GM23338 (cell line): Measurements from ENCODE around the gene PPIF. TPM values are rescaled to one million over a fixed set of nuclear protein-coding genes. Genes with fewer than 3 reads are reported as not detected.
A peak's percentile ranks its signal among the peaks of the same experiment; 100 is the strongest.

ENCODE experiments used
- ATAC-seq: fragments of 200-7000 bp; cut with Tn5 transposase; 3 replicates; pipeline ENCODE4 v1.9.1; 2020
- DNase-seq: peaks from one replicate; pipeline ENCODE4 v3.0.0-alpha.2; 2015; ENCODE audit warnings: low spot score
- H2AFZ ChIP-seq: fragments of 200-600 bp; sonication (generic); 2 replicates; pipeline ENCODE4 v1.8.0; 2016; ENCODE audit warnings: antibody characterized with exemption, mild to moderate bottlenecking, moderate library complexity
- H3F3A ChIP-seq: fragments of 200-600 bp; sonication (generic); replicated peaks from 2 replicates; pipeline ENCODE4 v1.8.0; 2017; ENCODE audit warnings: antibody characterized with exemption, mixed run types, low read depth
- H3K27ac ChIP-seq: fragments of 200-600 bp; sonication (generic); 2 replicates; pipeline ENCODE4 v1.6.1; 2016; ENCODE audit warnings: low read depth
- H3K27me3 ChIP-seq: fragments of 200-600 bp; sonication (generic); 2 replicates; pipeline ENCODE4 v1.8.0; 2016; ENCODE audit warnings: mild to moderate bottlenecking, mixed run types, moderate library complexity; ENCODE audit not compliant: insufficient read depth
- H3K36me3 ChIP-seq: fragments of 200-600 bp; sonication (generic); 2 replicates; pipeline ENCODE4 v1.8.0; 2016; ENCODE audit warnings: mild to moderate bottlenecking; ENCODE audit not compliant: insufficient read depth
- H3K4me1 ChIP-seq: fragments of 200-600 bp; sonication (generic); 2 replicates; pipeline ENCODE4 v1.8.0; 2016; ENCODE audit warnings: mild to moderate bottlenecking, moderate library complexity; ENCODE audit not compliant: insufficient read depth
- H3K4me2 ChIP-seq: fragments of 200-600 bp; sonication (generic); 2 replicates; pipeline ENCODE4 v1.7.1; 2017; ENCODE audit warnings: mixed run types
- H3K4me3 ChIP-seq: fragments of 200-600 bp; sonication (generic); 2 replicates; pipeline ENCODE4 v1.6.1; 2016; ENCODE audit warnings: mixed run types
- H3K79me2 ChIP-seq: fragments of 200-600 bp; sonication (generic); replicated peaks from 2 replicates; pipeline ENCODE4 v1.8.0; 2017; ENCODE audit warnings: mild to moderate bottlenecking; ENCODE audit not compliant: insufficient read depth
- H3K9me2 ChIP-seq: fragments of 200-600 bp; sonication (generic); 2 replicates; pipeline ENCODE4 v1.8.0; 2017; ENCODE audit not compliant: insufficient read depth
- H4K20me1 ChIP-seq: fragments of 200-600 bp; sonication (generic); replicated peaks from 2 replicates; pipeline ENCODE4 v1.8.0; 2017; ENCODE audit warnings: mild to moderate bottlenecking; ENCODE audit not compliant: insufficient read depth
- H3K27ac Mint-ChIP-seq: 2 replicates; pipeline ENCODE4 v1.8.0; 2020; ENCODE audit warnings: inconsistent platforms, mild to moderate bottlenecking, moderate library complexity, mixed read lengths
- H3K27me3 Mint-ChIP-seq: 3 replicates; pipeline ENCODE4 v1.8.0; 2022; ENCODE audit warnings: low read depth, mild to moderate bottlenecking, moderate library complexity, mixed read lengths, inconsistent platforms; ENCODE audit not compliant: insufficient read depth, poor library complexity
- H3K36me3 Mint-ChIP-seq: 3 replicates; pipeline ENCODE4 v1.8.0; 2021; ENCODE audit warnings: low read depth, mild to moderate bottlenecking, inconsistent platforms, moderate library complexity, mixed read lengths
- H3K4me1 Mint-ChIP-seq: 3 replicates; pipeline ENCODE4 v1.8.0; 2020; ENCODE audit warnings: mild to moderate bottlenecking, inconsistent platforms, mixed read lengths
- H3K4me3 Mint-ChIP-seq: 3 replicates; pipeline ENCODE4 v1.8.0; 2021; ENCODE audit warnings: moderate library complexity, mild to moderate bottlenecking, inconsistent platforms, mixed read lengths
- H3K9me3 Mint-ChIP-seq: 3 replicates; pipeline ENCODE4 v1.8.0; 2020; ENCODE audit warnings: moderate library complexity, mild to moderate bottlenecking, inconsistent platforms, mixed read lengths
- CREB1 ChIP-seq: fragments of 250-450 bp; sonication (Bioruptor Pico); IDR thresholded peaks from 2 replicates; pipeline ENCODE4 v1.5.0; 2020; ENCODE audit warnings: low read depth, mild to moderate bottlenecking, moderate library complexity
- CTCF ChIP-seq, 2 experiments: fragments of 200-600 bp in 1 of 2; sonication (generic) in 1 of 2; conservative IDR thresholded peaks; 2 replicates each; pipeline versions ENCODE4 v1.5.1 to v1.6.1; 2016 to 2017; ENCODE audit warnings: antibody characterized with exemption in 2 of 2, low read depth in 2 of 2, mild to moderate bottlenecking in 2 of 2, moderate library complexity in 1 of 2
- EZH2 ChIP-seq: fragments of 200-600 bp; sonication (generic); IDR thresholded peaks from one replicate; pipeline ENCODE4 v1.8.0; 2017; ENCODE audit warnings: antibody characterized with exemption, mild to moderate bottlenecking, low read depth; ENCODE audit not compliant: unreplicated experiment
- EZH2phosphoT487 ChIP-seq: fragments of 200-600 bp; sonication (generic); IDR thresholded peaks from one replicate; pipeline ENCODE4 v1.8.1; 2018; ENCODE audit warnings: antibody characterized with exemption; ENCODE audit not compliant: unreplicated experiment
- JUNB ChIP-seq: IDR thresholded peaks from one replicate; pipeline ENCODE4 v1.6.1; 2016; ENCODE audit warnings: antibody characterized with exemption; ENCODE audit not compliant: unreplicated experiment
- NANOG ChIP-seq: IDR thresholded peaks from 2 replicates; pipeline ENCODE4 v1.6.1; 2016; ENCODE audit warnings: antibody characterized with exemption, borderline replicate concordance
- POLR2AphosphoS5 ChIP-seq: IDR thresholded peaks from 2 replicates; pipeline ENCODE4 v1.6.1; 2016; ENCODE audit warnings: antibody characterized with exemption, low read depth
- REST ChIP-seq: IDR thresholded peaks from one replicate; pipeline ENCODE4 v1.6.1; 2018; ENCODE audit warnings: antibody characterized with exemption; ENCODE audit not compliant: unreplicated experiment
- STAT1 ChIP-seq: IDR thresholded peaks from one replicate; pipeline ENCODE4 v1.6.1; 2016; ENCODE audit warnings: antibody characterized with exemption; ENCODE audit not compliant: unreplicated experiment
- ZNF331 ChIP-seq: fragments of 250-450 bp; sonication (Bioruptor Pico); IDR thresholded peaks from 2 replicates; pipeline ENCODE4 v1.5.0; 2020; ENCODE audit warnings: low read depth, mild to moderate bottlenecking, moderate library complexity
- ZNF462 ChIP-seq: fragments of 250-450 bp; sonication (Bioruptor Pico); IDR thresholded peaks from 2 replicates; pipeline ENCODE4 v1.5.0; 2020; ENCODE audit warnings: mild to moderate bottlenecking, moderate library complexity
- polyA plus RNA-seq: library from polyadenylated mRNA; unstranded; fragments of >200 nt; fragmentation: Nextera tagmentation; extraction: Ambion mirVana; gene quantifications from 2 replicates; pipeline ENCODE4 v1.2.1, GENCODE V29; 2016
- total RNA-seq: library from RNA; depleted of rRNA; stranded (reverse); fragments of >200 nt; shearing (Covaris generic); gene quantifications from 2 replicates; pipeline ENCODE4 v1.2.3, GENCODE V29; 2014
- TF ChIP-seq, protein P1 (sequence below): IDR thresholded peaks from 2 replicates; pipeline ENCODE4 v1.6.1; 2016; ENCODE audit warnings: antibody characterized with exemption

Gene PPIF
- total and polyA plus RNA-seq, 2 experiments from 2014 or later: 32.1 to 43.6 TPM

DNA sequence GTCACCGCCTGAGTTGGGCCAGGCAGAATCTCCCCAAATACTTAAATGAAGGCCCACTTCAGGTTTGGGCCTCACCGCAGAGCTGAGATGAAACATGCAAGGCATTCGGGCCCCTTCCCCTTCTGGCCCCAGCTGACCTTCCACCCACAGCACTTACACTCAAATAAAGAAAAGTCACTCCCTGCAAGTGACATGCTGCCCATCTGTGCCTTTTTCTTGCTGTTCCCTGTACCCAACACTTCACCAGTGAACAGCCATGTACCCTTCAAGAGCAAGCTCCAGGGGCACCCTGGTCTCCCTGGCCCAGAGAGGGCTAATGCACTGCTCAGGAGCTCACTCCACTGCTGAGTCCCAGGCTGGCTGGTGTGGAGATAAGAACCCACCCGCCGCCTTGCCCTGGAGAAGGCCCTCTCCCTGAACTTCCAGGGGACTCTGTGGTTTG, 57.4 kb downstream of the PPIF start:
- H3K4me3 Mint-ChIP-seq: no peak overlapping the region
- Histone ChIP-seq H3K79me2 (no peaks in the 10 kb centered on the region), H3K4me1 (peaks cover 10% of the 10 kb centered on the region), H3F3A (no peaks in the 10 kb centered on the region), H3K9me2 (no peaks in the 10 kb centered on the region), H3K4me2 (peak overlapping the region; percentile 32; the same call in 1 of the 2 replicates), H3K27me3 (no peaks in the 10 kb centered on the region), H3K36me3 (no peaks in the 10 kb centered on the region), H2AFZ (no peak overlapping the region), H3K27ac (no peak overlapping the region), H4K20me1 (no peaks in the 10 kb centered on the region), H3K4me3 (no peak overlapping the region)
- H3K27me3 Mint-ChIP-seq: peaks cover 12% of the 10 kb centered on the region
- H3K9me3 Mint-ChIP-seq: no peaks in the 10 kb centered on the region; the same call in 2 of the 3 replicates
- no peaks in the 10 kb centered on the region for H3K36me3 Mint-ChIP-seq
- no peak for DNase-seq
- no peak overlapping the region; the same call in 1 of the 2 replicates for H3K27ac Mint-ChIP-seq
- H3K4me1 Mint-ChIP-seq: peaks cover 40% of the 10 kb centered on the region
- TF ChIP-seq REST: no peak
- TF ChIP-seq ZNF331: no peak
- TF ChIP-seq, protein P1, sequence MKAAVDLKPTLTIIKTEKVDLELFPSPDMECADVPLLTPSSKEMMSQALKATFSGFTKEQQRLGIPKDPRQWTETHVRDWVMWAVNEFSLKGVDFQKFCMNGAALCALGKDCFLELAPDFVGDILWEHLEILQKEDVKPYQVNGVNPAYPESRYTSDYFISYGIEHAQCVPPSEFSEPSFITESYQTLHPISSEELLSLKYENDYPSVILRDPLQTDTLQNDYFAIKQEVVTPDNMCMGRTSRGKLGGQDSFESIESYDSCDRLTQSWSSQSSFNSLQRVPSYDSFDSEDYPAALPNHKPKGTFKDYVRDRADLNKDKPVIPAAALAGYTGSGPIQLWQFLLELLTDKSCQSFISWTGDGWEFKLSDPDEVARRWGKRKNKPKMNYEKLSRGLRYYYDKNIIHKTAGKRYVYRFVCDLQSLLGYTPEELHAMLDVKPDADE: no peak
- TF ChIP-seq ZNF462 (CRISPR knock-in tag): no peak
- no peak for TF ChIP-seq CREB1 (CRISPR knock-in tag)
- no peak for TF ChIP-seq JUNB
- TF ChIP-seq EZH2: no peak
- TF ChIP-seq POLR2AphosphoS5: no peak
- TF ChIP-seq STAT1: no peak
- TF ChIP-seq EZH2phosphoT487: no peak
- TF ChIP-seq CTCF (conservative IDR thresholded peaks at IDR 0.05; ENCODE audit: low read depth in 2 of 2): no peak
- TF ChIP-seq NANOG: no peak
- no peak for ATAC-seq
